Breast epithelium (tissue), 3 donors: ENCODE results near the gene MELTF.

Source experiments
- POLR2A ChIP-seq: fragments of 450-650 bp; IDR thresholded peaks from one replicate; pipeline ENCODE4 v1.6.1; 2016; ENCODE audit warnings: antibody characterized with exemption, mild to moderate bottlenecking, moderate library complexity
- POLR2AphosphoS5 ChIP-seq, 3 donors: sonication (generic); formaldehyde crosslinking; IDR thresholded peaks; one replicate each; pipeline ENCODE4 v1.6.1; 2017; ENCODE audit warnings: antibody characterized with exemption in 3 of 3
- TF ChIP-seq, protein P1 (sequence below), 3 donors: fragments of 450-650 bp; IDR thresholded peaks; one replicate each; pipeline ENCODE4 v1.5.1; 2016 to 2017; ENCODE audit warnings: antibody characterized with exemption in 3 of 3, mild to moderate bottlenecking in 3 of 3, moderate library complexity in 3 of 3

DNA sequence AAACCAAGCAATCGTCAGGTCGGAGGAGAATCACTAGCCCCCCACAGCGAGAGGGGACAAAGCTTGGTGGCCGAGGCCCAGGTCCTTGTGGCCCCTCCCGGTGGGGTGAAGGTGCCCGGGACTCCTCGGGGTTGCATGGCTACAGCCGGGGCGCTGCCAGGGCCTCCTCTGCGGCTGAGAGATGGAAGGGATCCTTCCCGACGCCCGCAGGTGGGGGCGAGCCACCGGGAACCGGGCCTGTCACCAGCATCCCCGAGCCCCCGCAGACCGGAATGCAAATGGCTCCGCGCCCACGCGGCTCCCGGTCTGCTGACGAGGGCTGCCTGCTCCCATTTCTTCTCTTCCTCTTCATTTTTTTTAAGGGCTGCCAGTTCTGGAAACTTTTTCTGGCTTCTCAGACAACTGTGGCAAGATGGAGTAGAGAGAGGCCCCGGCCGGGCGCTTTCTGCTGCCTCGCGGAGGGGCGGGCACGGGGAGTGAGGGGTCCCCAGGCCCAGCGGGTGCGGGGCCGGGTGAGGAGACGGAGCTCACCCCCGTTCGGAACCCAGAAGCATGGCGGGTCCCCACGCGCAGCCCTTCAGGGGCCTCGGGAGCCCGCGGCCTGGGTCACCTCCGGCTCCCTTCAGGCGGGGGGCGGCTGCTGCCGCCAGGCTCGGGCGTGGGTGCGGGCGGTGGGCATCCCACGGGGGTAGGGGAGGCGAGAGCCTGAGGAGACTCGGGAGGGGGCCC is 27.5 kb downstream of the MELTF start:
- TF ChIP-seq POLR2A (no peak), POLR2AphosphoS5 (IDR thresholded peaks at IDR 0.05) (no peak)
- TF ChIP-seq, protein P1, sequence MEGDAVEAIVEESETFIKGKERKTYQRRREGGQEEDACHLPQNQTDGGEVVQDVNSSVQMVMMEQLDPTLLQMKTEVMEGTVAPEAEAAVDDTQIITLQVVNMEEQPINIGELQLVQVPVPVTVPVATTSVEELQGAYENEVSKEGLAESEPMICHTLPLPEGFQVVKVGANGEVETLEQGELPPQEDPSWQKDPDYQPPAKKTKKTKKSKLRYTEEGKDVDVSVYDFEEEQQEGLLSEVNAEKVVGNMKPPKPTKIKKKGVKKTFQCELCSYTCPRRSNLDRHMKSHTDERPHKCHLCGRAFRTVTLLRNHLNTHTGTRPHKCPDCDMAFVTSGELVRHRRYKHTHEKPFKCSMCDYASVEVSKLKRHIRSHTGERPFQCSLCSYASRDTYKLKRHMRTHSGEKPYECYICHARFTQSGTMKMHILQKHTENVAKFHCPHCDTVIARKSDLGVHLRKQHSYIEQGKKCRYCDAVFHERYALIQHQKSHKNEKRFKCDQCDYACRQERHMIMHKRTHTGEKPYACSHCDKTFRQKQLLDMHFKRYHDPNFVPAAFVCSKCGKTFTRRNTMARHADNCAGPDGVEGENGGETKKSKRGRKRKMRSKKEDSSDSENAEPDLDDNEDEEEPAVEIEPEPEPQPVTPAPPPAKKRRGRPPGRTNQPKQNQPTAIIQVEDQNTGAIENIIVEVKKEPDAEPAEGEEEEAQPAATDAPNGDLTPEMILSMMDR (IDR thresholded peaks at IDR 0.05): no peak
